ENCODE data around the gene PCNP.
"Not testable (repeated sequence)": the region's sequence is repeated elsewhere in the genome, so short reads cannot be mapped to it uniquely, and the experiment has no call there.

Gene PCNP

DNA sequence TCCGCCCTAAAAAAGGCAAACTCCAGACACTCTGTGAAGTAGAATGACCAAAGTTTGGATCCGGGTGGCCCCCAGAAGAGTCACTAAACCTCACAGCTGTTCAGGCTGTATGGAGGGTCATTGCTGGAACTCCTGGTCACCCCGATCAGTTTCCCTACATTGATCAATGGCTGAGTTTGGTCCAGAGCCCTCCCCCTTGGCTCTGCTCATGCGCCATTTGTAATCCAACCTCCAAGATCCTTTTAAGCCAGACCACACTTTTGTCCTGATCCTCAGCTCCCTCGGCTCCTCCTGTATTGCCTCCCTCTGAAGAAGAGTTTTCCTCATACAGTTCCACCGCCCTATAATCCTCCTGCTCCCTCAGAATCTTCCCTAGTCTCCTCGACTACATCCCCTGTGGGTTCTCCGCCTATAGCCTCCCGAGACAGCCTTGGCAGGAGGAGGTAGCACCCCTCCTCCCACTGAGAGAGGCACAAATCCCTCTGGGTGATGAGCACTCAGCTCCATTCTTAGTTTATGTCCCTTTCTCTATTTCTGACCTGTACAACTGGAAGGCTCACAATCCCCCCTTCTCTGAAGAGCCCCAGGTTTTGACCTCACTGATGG, 60.7 kb downstream of the PCNP start:
- no peak for DNase-seq

DNA sequence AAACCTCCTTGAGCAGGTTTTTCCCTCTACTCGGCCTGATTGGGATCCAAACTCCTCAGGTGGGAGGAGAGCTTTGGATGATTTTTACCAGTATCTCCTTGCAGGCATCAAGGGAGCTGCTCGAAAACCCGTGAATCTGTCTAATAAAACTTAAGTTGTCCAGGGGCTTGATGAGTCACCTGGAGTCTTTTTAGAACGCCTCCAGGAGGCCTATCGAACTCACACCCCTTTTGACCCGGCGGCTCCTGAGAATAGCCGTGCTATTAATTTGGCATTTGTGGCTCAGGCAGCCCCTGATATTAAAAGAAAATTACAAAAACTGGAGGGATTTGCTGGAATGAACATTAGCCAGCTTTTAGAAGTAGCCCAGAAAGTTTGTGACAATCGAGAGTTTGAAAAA, 61.4 kb downstream of the PCNP start:
- no peak for DNase-seq

DNA sequence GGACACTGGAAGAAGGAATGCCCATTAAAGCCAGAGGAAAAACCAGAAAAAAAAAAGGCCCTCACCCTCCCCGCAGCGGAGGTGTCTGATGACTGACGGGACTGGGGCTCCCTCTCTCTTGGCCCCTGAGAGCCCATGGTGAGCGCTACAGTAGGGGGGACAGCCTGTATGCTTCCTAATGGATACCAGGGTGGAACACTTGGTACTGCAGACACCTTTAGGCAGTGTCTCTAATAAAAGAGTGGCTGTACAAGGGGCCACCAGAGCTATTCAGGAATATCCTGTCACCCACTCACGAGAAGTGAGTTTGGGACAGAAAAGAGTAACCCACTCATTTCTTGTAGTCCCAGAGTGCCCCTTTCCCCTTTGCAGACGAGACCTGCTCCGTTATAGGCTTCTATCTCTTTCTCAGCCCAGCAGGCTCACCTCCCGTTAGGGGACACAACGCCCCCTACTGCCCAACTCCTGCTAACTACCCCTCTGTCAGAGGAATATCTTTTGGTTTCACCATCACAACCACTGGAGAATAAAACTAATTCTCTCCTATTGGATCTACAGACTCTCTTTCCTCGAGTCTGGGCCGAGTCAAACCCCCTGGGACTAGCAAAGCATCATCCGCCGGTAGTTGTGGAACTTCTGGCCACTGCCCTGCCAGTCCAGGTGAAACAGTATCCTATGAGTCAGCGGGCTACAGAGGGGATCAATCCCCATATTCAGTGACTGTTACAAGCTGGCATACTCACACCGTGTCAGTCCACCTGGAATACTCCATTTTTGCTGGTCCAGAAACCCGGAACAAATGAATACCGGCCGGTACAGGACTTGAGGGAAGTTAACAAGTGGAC, 62.2 kb downstream of the PCNP start:
- DNase-seq: peak; percentile 66

DNA sequence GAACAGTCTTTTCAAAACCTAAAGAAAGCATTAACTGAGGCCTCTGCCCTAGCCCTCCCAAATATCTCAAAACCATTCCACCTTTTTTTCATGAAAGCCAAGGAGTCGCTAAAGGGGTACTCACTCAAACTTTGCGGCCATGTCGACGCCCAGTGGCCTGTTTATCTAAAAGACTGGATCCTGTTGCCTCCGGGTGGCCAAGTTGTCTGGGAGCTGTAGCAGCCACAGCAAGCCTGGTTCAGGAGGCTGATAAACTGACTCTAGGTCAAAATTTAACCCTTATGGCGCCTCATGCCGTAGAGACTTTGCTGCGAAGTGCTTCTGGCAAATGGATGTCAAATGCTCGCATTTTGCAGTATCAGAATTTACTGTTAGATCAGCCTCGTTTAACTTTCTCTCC, 63.5 kb downstream of the PCNP start:
- DNase-seq: no peak

DNA sequence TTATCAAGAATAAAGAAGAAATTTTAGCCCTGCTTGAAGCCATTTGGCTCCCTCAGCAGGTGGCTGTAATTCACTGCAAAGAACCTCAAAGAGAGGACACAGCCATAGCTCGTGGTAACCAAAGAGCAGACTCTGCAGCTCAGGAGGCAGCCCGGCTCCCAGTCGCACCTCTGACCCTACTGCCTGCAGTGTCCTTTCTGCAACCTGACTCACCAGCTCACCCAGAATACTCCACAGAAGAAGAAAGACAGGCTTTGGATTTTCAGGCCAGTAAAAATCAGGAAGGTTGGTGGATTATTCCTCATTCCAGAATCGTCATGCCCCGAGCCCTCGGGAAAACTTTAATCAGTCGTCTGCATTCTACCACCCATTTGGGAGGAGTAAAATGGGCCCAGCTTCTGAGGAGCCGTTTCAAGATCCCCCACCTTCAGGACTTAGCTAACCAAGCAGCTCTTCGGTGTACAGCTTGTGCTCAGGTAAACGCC, 64.3 kb downstream of the PCNP start:
- peak; percentile 8 for DNase-seq

DNA sequence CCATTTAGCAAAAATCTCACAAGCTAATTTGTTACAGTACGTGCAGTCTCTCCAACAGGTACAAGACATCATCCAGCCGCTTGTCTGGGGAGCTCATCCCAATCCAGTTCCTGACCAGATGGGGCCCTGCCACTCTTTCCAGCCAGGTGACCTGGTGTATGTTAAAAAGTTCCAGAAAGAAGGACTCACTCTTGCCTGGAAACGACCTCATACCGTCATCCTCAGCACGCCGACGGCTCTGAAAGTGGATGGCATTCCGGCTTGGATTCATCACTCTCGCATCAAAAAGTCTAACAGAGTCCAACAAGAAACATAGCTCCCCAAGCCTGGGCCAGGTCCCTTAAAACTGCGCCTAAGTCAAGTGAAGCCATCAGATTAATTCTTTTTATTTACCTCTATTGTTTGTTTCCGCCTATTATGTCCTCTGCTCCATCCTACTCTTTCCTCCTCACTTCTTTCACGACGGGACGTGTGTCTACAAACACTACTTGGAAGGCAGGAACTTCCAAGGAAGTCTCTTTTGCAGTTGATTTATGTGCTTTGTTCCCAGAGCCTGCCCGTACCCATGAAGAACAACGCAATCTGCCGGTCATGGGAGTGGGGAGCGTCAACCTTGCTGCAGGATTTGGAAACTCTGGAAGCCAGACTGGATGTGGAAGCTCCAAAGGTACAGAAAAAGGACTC, 65.4 kb downstream of the PCNP start:
- no peak for DNase-seq

DNA sequence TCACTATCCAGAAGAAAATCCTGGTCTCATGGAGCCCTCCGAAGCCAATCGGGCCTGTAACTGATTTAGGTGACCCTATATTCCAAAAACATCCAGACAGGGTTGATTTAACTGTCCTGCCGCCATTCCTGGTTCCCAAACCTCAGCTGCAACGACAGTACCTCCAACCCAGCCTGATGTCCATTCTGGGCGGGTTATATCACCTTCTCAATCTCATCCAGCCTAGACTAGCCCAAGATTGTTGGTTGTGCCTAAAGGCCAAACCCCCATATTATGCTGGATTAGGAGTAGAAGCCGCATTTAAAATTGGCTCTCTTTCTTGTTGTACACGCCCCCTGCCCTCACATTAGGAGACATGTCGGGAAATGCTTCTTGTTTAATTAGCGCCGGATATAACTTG, 66.3 kb downstream of the PCNP start:
- no peak for DNase-seq

DNA sequence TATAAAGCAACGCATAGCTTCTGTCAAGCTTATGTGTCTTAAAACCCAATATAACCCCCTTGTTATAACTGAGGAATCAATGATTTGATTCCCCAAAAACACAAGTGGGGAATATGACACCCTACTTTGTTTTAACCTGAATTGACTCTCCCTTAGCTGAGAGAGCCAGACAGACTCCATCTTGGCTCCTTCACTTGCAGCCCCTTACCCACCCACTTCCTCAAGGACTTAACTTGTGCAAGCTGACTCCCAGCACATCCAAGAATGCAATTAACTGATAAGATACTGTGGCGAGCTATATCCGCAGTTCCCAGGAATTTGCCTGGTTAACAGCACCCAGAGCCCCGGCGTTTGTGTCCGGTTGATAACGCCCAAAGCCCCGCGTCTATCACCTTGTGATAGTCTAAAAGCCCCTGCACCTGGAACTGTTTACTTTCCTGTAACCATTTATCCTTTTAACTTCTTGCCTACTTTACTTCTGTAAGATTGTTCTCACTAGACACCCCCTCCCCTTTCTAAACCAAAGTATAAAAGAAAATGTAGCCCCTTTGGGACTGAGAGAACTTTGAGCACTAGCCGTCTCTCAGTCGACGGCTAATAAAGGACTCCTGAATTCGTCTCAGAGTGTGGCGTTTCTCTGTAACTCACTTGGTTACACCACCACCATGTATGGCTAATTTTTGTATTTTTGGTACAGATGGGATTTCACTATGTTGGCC, 67.6 kb downstream of the PCNP start:
- DNase-seq: not testable (repeated sequence)

DNA sequence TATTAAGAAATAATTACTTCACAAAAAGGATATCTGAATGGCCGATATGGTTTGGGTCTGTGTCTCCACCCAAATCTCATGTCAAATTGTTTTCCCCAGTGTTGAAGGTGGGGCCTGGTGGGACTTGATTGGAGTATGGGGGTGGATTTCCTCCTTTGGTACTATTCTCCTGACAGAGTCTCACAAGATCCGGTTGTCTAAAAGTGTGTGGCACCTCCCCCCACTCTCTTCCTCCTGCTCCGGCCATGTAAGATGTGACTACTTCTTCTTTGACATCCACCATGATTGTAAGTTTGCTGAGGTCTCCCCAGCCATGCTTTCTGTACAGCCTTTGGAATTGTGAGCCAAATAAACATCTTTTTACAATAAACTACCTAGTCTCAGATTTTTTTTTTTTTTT, 68.5 kb downstream of the PCNP start:
- no peak for DNase-seq

DNA sequence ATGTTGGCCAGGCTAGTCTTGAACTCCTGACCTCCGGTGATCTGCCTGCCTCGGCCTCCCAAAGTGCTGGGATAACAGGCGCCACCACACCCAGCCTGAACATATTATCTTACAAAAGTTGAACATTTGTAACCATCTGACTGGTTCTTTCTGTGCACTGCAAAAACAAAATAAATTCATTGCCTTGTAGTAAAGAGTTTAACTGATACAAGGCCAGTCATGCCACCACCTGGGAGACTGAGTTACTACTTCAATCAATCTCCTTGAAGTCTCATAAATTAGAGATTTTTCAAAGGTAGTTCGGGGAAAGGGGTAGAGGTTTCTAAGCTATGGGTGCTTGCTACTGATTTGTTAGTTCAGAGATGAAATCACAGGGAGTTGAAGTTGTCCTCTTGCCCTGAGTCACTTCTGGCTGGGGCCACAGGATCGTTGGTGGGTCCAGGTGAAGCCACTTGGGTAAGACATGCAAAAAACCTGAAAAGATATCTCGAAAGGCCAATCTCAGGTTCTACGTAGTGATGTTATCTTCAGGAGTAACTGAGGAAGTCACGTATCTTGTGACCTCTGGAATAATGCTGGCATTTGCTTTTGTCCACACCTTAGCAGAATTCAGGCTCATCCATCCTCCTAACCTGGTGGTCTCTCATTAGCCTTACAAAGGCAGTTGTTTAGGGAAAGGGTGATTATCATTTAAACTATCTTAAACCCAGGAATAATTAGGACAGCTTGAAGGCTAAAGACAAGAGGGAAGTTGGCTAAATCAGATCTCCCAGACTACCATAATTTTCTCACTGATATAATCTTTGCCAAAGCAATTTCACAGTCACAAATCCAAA, 69.2 kb downstream of the PCNP start:
- DNase-seq: no peak
